HG02981 (cell line): ENCODE measurements around the gene CHCHD6.
A peak's percentile ranks its signal among the peaks of the same experiment; 100 is the strongest.

ENCODE experiments used
- ATAC-seq: cut with Tn5 transposase; IDR thresholded peaks from one replicate; pipeline ENCODE4 v1.9.1; 2021; ENCODE audit warnings: mild to moderate bottlenecking, moderate library complexity; ENCODE audit not compliant: unreplicated experiment

Gene CHCHD6

DNA sequence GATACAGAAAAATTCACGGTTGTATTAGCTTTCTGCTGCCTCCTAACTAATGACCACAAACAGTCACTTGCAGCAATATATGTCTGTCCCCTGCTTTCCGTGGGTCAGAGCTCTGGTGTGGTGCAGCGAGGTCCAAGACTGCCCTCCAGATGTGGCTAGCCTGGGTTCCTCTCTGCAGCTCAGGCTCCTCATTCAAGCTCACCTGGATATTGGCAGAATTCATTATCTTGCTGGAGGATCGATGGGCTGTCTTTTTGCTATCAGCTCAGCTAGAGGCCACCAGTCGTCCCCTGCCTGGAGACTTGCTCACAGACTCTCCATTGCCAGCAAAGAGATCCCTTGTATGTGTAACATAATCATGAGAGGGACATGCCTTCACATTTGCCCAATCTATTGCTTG lies 266.1 kb downstream of the CHCHD6 start:
- no peak for ATAC-seq

DNA sequence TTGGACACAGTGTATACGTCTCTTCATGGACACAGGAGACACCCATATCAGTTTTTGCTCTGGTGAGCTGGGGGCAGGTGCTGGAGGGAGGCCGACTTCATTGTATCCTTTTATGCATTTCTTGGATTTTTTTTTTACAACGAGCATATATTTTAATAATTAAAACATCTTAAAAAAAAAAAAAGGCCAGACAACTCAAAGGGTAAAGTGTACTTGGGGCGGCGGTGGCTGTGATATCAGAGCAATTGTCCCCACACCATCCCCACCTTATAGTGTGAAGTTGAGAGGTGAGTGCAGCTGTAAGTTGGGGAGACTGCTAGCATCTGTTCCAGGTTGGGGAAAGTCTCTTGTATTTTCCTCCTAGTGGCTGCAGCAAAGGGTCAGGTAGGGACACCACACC lies 266.9 kb downstream of the CHCHD6 start:
- ATAC-seq, result no peak

DNA sequence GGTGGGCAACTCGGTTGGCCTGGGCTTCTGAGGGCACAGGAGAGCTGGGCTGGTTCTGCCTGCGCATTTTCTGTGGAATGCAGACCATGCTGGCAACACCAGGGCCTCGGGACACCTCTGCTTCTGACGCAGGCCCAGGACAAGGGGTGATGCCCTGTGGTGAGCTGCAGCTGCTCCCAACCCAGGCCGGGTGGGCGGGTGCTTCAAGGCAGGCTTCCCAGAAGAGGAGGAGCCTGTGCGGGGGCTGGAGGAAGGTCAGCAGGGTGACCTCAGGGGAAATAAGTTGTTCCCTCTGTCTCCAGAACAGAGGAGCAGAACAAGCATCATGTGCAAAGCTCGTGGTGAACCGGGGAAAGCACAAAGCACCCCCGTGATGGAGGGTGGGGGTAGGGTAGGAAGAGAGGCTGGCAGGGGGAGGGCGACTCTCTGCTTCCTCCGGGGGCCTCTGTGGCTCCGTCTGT lies 267.9 kb downstream of the CHCHD6 start:
- ATAC-seq, result no peak

- ATAC-seq, result no peak
These were observed 268.8 kb downstream of the CHCHD6 start for GRCh38 chr3:126972866-126973265.

DNA sequence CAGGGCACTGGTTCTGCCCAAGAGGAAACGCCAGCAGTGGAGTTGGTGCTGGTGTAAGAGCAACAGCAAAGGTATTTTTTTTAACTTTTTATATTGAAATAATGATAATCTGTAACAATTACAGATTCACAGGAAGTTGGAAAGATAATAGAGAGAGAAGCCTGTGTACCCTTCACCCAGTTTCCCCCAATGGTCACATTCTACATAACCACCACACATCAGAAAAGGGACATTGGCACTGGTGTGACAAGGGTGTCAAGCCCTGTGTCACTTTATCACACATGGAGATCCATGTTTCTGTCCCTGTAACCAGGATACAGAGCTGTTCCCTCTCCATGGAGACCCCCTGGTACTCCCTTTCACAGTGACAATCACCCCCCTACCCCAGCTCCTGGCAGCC lies 269.8 kb downstream of the CHCHD6 start:
- ATAC-seq, result no peak

- no peak for ATAC-seq
These were observed 270.7 kb downstream of the CHCHD6 start for GRCh38 chr3:126974756-126975155.

DNA sequence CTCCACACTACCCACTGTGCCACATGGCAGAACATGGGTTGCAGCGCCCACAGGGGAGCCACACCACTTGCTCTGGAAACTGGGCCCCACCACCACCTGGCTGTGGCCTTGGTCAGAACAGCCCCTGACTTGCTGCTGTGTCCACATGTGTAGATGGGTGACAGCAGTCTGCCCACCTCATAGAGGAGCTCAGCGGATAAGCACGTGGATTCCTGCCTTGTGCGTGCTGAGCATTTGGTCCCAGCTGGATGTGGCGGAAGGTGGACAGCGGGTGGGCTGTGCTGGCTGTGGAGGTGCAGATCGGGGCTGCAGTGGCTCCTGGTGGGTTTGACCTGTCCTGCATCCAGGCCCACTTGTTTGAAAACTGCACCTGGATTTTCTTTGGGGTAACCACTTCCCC lies 272.9 kb downstream of the CHCHD6 start:
- no peak for ATAC-seq

GRCh38 chr3:126977821-126978220 lies 273.8 kb downstream of the CHCHD6 start:
- no peak for ATAC-seq

- no peak for ATAC-seq
These were observed 274.3 kb downstream of the CHCHD6 start for GRCh38 chr3:126978291-126978690.

GRCh38 chr3:126979046-126979628 lies 275.1 kb downstream of the CHCHD6 start:
- ATAC-seq, result no peak

GRCh38 chr3:126980266-126980811 lies 276.3 kb downstream of the CHCHD6 start:
- no peak for ATAC-seq

- ATAC-seq, result peak; percentile 34
These were observed 278.1 kb downstream of the CHCHD6 start for GRCh38 chr3:126982126-126982470.

GRCh38 chr3:126982471-126983175 lies 278.6 kb downstream of the CHCHD6 start, which contains the start of gene PLXNA1:
Gene PLXNA1, plus strand, starts transcription at chr3:126983115. Its CDS starts 5,479 bp downstream, at chr3:126988594.
- ATAC-seq, result peak; percentile 65

DNA sequence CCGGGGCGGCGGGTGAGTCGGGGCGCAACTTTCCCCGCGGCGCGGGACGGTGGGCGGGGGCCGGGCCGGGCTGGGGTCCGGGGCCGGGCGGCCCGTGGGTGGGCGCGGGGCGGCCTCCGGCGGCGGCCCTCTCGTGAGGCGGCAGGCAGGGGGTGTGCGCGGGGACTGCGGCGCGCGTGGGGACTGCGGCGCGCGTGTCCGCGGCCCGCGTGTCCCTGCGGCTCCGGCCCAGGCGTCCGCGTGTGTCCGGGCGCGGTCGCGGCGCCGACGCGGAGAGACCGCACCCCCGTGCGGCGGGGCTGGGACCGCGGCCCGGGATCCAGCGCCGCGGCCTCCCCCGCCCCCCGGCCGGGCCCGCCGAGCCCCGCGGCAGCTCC lies 279.2 kb downstream of the CHCHD6 start:
- ATAC-seq, result no peak

GRCh38 chr3:126983653-126984390 lies 279.8 kb downstream of the CHCHD6 start:
- no peak for ATAC-seq

DNA sequence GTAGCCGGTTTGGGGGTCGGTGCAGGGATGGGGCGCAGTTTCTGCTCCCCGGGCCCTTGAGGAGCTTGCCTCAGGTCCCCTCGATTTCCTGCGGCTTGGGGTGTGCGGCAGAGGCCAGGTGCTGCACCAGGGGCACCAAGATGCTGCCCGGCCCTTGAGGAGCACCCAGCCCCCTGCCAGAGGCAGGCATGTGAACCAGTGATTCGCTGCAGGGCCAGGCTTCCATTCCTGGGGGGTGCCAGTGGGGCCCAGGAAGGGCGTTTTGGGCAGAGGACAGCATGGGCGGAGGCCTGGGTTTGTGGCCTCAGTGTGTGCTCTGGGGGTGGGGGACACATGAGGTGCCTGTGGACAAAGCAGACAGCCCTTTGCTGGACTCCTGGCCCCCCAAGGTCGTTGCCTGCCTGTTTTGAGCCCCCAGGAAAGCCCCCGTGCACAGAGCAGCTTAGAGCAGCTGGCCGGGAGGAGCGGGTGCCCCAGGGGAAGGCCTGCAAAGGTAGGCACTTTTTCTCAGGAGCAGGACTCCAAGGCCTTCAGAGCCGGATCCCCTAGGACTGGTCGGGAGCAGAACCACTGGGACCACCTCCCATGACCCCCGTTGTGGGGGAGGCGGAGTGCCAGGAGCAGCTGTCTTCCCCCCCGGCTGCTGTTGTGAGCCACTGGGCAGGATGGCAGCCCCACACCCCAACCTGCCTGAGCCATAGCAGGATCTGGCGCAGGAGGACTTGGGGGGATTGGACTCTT lies 280.5 kb downstream of the CHCHD6 start:
- no peak for ATAC-seq

DNA sequence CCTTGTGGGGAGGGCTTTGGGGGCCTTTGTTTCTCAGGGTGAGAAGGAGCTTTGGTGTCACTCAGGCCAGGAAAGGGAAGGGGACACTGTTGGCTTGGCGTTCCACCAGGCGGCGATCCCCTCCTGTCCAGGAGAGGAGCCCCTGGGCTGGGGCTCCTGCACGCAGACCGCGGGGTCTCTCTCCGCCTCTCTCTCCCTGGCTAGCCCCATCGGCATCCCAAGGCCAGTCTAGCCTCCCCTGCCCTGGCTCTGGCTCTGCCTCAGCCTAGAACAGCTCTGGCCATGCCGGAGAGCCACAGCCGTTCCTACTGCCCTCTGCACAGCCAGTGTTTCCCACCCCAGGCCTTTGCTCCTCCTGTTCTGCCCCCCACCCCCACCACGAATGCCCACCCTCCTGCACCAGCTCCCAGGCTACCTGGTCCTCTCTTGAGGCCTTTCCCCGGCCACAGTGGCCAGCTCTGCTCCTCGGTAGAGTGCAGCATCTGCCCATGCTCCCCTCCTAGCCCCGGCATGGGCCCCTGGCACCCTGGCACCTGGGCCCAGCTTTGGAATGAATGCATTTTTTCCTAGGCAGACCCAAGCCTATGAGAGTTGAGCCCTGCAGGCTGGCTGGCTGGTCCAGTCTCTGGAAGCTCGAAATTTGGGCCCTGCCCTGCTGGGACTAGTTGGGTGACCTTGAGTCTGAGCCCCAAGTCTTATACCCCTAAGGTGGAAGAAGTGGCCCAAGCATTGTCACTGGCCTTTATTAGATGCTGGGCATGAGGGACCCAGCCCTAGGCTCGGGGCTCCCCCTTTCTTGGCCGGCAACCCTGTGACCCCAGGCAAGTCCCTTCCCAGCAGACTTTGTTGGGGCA lies 281.3 kb downstream of the CHCHD6 start:
- ATAC-seq, result no peak

GRCh38 chr3:126986001-126986400 lies 282.0 kb downstream of the CHCHD6 start:
- ATAC-seq, result no peak

- ATAC-seq, result no peak
These were observed 283.1 kb downstream of the CHCHD6 start for GRCh38 chr3:126987129-126987528.

DNA sequence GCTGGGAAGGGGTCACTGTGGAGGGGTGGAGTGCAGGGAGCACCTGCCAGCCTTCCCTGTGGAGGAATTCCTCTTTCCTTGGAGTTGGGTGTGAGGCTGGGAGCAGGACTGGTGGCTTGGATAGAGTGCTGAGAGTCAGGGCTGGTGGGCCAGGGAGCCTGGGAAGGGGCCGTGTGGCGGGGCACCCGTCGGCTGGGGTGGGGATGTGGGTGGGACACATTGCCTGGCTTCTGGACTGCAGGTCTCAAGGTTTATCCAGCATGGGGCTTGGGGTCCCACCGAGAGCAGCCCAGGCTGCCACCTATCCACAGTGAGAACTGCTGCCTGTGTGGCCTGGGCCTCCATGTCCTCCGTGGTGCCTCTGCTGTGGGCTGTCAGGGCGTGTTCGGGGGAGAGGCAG lies 283.6 kb downstream of the CHCHD6 start:
- ATAC-seq, result no peak
